DMS53 treated with DMSO at 0.1 percent for 48 hours (cell line): ENCODE data around the gene ELF2.
A peak's percentile ranks its signal among the peaks of the same experiment; 100 is the strongest.
"Not testable (repeated sequence)": the region's sequence is repeated elsewhere in the genome, so short reads cannot be mapped to it uniquely, and the experiment has no call there.

Experiments used
- DNase-seq: peaks from one replicate; lab custom pipeline; 2025; ENCODE audit not compliant: unreplicated experiment; lab: John Stamatoyannopoulos, UW

Gene ELF2

DNA sequence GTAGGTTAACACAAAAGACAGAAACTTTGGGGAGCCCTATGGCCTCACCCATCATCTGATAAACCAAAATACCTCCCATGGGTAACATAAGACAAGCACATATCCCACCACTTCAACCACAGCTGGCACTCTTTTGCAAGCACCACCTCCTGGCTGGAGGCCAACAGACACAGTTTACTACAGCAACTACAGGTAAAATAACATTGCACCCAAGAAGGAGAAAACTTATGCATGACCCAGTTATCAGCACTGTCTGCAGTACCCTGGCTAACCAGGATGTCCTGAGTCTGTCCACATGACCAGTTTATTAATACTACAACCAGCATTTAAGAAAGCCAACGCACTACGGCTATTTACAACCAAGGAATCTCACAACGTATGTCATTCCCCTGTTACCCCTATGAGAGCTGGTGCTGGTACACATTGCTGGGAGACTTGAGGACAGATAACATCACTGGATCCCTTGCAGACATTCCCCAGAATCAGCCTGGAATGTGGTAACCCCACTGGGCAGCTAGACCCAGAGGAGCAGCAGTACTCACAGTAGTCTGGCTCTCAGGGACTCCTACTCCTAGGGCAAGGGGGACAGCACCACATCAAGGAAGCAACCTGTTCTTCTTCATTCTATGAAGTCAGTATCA lies 32.0 kb downstream of the ELF2 start:
- no peak for DNase-seq

DNA sequence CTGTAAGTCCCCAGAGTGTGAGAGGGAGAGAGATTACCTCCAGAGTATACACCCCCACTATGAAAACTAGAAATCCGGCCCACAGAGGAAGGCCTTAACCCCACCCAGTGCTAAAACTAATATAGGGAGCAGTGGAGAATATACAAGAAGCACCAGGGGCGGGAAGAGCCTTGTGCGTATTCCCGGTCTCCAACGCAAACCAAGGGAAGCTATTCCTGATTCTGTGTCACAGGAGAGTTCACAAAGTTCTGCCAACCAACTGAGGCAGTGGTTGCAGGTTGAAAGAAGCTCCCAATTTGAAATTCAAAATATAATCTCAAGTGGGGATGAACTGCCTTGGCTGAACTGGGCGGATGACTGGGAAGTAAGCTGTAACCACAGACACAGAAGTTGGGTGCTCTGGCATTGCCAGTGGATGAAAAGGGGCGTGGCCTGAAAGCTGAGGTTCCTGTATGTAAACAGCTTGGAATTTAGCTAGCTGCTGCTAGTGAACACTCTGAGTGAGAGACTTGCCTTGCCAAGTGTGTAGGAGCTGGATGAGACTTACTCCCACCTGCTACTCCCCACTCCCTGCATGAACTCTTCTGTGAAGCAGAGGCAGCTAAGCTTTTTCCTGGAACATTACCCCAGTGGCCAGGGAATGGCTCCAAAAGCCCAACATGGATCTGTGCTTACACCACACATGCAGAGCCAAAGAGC lies 32.7 kb downstream of the ELF2 start:
- DNase-seq = no peak

- no peak for DNase-seq
Observed at GRCh38 chr4:139142980-139143379, 34.0 kb downstream of the ELF2 start.

- no peak for DNase-seq
Observed at GRCh38 chr4:139142087-139142486, 34.9 kb downstream of the ELF2 start.

DNA sequence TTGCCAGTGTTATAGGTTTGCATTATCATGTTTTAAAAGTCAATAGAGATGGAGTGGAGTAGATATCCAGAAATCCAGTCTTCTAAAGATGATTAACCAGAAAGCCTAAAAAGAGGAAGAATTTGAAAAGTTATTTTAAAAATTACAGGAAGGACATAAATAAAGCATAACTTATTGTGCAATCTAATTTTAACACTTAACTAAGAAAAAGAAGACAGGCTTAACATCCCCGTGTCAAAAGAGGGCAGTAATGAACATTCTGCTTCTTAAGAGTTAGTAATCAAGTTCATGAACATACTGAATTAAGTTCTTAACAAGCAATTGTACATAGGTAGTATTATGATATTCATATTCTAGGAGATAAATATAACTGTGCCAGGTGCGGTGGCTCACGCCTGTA lies 39.3 kb downstream of the ELF2 start:
- no peak for DNase-seq

DNA sequence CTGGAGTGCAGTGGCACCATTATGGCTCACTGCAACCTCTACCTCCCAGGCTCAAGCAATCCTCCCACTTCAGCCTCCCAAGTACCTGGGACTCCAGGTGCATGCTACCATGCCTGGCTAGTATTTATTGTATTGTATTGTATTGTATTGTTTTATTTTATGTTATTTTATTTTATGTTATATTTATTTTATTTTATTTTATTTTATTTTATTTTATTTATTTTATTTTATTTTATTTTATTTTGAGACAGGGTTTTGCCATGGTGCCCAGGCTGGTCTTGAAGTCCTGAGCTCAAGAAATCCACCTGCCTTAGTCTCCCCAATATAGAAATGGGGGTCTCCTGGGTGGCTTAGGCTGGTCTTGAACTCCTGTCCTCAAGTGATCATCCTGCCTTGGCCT lies 42.6 kb downstream of the ELF2 start:
- no peak for DNase-seq

DNA sequence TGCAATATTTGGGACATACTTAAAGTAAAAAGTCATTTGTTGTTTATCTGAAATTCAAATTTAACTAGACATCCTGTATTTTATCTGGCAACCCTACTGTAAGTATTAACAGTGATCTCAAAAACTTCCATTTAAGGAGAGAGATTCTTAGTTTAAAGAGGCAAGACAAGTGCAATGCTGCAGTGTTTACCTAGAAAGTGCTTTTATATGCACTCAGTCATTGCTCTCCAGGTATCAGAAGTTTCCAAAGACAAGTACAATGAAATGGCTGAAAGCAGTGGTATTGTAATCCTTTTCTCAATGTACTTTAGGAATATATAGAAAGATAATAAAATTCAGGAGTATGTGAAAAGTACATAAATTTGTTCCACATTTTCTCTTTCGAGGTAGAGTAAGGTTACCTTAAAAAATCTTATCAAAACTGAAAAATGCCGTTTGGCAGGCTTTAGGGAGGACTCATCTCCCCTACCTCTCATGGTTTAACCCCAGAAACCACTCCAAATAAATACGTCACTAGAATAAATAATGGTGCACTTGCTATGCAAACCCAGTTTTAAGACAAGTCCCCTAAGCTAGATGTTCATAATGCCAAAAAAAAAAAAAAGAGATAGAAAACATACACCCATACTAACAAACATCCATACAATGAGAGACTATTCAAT lies 45.7 kb downstream of the ELF2 start:
- DNase-seq = no peak

- DNase-seq = no peak
Observed at GRCh38 chr4:139129206-139129605, 47.8 kb downstream of the ELF2 start.

DNA sequence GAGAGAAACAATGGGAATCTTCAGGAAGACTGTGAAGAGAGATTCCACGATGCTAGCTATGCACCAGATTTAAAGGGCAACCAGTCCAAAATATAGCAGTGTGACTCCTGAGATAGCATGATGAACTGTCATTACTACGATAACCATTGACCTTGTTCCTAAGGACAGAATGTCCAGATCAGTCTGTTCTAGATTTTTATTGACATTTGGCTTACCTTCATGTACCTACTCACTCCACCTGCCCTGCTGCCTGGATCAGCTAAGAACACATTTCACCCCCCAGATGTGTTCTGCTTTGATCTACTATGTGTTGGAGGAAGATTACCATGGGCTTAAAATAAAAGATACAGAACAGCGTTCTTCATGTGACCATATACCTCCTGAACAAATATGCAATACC lies 50.1 kb downstream of the ELF2 start:
- peak; percentile 16 for DNase-seq

- DNase-seq = no peak
Observed at GRCh38 chr4:139123910-139124309, 53.1 kb downstream of the ELF2 start.

DNA sequence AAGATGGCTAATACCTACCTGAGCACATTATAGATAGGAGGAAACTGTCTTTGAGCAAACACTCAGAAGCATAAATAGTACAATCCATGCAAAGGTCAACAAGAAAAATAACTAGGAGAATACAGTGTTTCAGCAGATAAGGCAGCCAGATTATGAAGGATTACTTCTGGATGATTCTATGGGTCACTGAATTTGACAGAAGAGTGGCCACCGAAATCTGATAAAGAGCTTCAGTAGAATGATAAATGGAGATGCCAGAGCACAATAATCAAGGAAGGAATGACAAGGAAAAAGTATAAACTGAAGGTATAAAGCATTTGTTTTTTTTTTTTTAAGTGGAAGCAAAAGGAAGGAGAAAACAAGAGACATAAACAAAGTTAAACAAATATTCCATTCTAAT lies 58.7 kb downstream of the ELF2 start:
- DNase-seq = no peak

DNA sequence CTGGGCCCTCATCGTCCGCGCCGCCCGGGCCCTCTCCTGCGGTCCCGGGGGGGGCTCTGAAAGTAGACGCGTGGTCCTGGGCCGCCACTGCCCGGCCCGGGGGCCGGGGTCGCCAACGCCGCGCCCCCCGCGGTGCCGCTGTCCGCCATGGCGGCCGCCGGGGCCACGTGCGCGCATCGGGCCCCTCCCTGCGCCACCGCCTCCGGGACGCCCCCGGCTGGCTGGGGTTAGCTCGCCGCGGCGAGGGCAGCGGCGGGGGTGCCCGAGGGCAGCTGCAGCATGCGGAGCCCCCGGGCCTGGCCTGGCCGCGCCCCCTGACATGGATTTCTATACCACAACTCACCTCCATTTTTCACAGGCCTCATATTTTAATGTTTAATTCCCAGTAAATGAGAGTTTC lies 61.8 kb downstream of the ELF2 start:
- no peak for DNase-seq

DNA sequence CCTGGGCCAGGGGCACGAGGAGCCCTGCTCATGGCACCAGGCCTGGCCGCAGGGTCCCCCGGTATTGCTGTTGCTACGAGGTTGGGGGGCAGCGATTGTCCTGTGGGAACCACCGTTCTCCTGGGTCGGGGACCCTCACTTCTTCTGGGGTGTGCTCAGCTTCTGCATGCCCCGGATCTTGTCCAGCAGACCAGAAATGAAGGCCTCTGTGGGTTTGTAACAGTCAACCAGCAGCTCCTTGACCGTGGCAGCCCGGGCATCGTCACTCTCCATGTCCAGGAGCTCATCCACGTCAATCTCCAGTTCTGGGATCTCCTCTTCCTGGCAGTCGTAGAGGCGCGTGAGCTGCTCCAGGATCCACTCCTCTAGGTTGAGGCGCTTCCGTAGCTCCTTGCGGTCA lies 62.2 kb downstream of the ELF2 start:
- not testable (repeated sequence) for DNase-seq

GRCh38 chr4:139112650-139113049 lies 64.4 kb downstream of the ELF2 start:
- no peak for DNase-seq

GRCh38 chr4:139108567-139109128 lies 68.4 kb downstream of the ELF2 start:
- no peak for DNase-seq

- DNase-seq = peak; percentile 50
Observed at GRCh38 chr4:139099366-139099982, 77.5 kb downstream of the ELF2 start.

GRCh38 chr4:139092271-139092670 lies 84.7 kb downstream of the ELF2 start:
- no peak for DNase-seq

- peak; percentile 1 for DNase-seq
Observed at GRCh38 chr4:139085141-139085540, 91.9 kb downstream of the ELF2 start.

- DNase-seq = no peak
Observed at GRCh38 chr4:139084804-139085093, 92.3 kb downstream of the ELF2 start.

DNA sequence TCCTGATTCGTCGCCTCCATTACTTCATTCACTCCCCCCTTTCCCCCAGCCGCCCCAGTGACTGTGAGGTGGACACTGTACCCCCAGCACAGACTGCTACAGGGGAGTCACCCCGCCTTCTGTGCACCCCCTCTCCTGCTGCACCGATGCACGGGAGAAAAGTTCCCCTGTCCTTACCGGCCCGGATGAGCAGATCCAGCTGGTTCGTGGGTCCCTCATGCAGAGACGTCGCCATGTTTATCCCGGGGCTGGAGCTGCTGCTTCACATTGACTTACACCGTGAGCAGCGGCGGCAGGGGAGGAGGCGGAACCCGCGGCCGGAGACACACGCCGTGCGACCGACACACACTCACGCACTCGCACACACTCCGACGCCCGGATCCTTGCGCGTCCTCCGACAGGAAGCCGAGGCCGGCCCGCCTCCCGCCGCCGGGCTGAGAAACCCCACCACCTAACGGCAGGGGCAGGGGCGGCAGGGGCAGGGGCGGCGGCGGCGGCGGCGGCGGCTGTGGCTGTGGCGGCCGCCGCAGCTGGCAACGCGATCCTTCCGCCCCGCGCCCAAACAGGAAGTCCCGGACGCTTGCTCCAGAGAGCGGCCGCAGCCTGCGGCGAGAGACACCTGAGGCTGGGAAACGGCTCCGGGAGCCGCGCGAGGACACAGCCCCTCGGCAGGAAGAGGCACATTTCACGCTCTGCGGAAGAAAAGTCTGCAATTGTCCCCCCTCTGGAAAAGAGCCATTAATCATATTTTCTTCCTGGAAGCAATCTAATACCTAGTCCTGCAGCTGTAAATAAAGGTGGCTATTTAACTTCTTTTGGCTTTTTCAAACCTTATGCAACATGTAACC lies 92.8 kb downstream of the ELF2 start:
- DNase-seq = peak; percentile 76

DNA sequence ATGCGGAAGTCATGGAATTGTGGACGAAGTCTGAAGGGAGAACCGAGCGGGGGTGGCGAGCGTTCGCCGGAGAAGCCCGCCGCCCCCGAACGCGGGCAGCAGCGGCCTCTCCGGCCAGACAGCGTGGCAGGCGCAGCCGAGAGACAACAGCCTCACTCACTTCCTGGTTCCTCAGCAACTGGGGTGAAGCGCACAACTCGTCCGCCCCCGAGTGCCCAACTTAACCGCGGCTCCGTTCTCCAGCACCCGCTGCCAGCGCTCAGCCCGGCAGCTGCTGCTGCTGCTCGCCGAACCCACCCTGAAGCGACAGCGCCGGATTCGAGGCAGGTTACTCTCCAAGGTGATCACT lies 93.4 kb downstream of the ELF2 start:
- DNase-seq = peak; percentile 35
